ENCODE results near the gene ARHGAP15.

The ARHGAP15 gene

DNA sequence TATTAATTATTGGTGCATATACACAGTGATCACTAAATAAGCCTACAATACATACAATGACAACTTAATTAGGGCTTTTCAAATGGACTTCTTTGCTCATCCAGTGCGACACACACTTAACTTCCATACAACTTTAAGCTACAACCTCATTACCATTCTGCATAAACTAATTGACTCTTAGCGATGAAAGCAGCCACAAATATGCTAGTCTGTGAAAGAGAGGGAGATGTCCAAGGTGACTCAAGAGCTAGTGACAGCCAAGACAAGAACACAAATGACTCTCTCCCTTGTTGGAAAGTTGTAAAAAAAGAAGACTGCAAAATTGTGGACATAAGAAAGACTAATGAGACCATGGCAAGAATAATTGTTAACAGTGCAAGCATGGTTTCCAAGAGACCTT, 264.8 kb downstream of the ARHGAP15 start:
- Histone ChIP-seq H3K9me3 (replicated peaks in 1 of 2; ENCODE audit: control insufficient read depth in 2 of 2, insufficient read depth in 1 of 2, low read depth in 1 of 2, low read length in 2 of 2) (no peaks in the 10 kb centered on the region), H4K91ac (ENCODE audit: low read depth, low read length, poor library complexity) (no peak overlapping the region), H3K4ac (ENCODE audit: low read length) (no peak overlapping the region), H3K4me2 (ENCODE audit: insufficient read depth, low read length, poor library complexity, severe bottlenecking) (no peak overlapping the region), H3K36me3 (replicated peaks in 1 of 2; ENCODE audit: control insufficient read depth in 2 of 2, insufficient read depth in 2 of 2, low read length in 2 of 2) (no peaks in the 10 kb centered on the region), H4K8ac (ENCODE audit: low read depth, low read length) (no peak overlapping the region), H3K27ac (replicated peaks; ENCODE audit: low read length) (no peak overlapping the region), H3K14ac (ENCODE audit: low read length) (no peak overlapping the region), H3K4me3 (ENCODE audit: low read length in 2 of 2) (no peak overlapping the region), H2BK12ac (ENCODE audit: low read length) (no peak overlapping the region), H3K27me3 (ENCODE audit: control insufficient read depth in 3 of 3, insufficient read depth in 3 of 3, low read depth in 1 of 3, low read length in 3 of 3) (no peaks in the 10 kb centered on the region), H3K9ac (ENCODE audit: low read depth, low read length, poor library complexity) (no peak overlapping the region), H3K23ac (ENCODE audit: low read depth, low read length, poor library complexity) (no peak overlapping the region), H2AFZ (ENCODE audit: low read length) (no peak overlapping the region), H2BK5ac (ENCODE audit: low read length) (no peak overlapping the region), H2BK120ac (ENCODE audit: low read depth, low read length) (no peak overlapping the region), H3K79me1 (ENCODE audit: low read depth, low read length) (no peaks in the 10 kb centered on the region), H2AK5ac (ENCODE audit: low read depth, low read length) (no peak overlapping the region), H2BK15ac (ENCODE audit: low read length) (no peak overlapping the region), H3K18ac (ENCODE audit: low read length) (no peak overlapping the region), H3K4me1 (ENCODE audit: control insufficient read depth in 2 of 2, insufficient read depth in 1 of 2, low read depth in 1 of 2, low read length in 2 of 2) (peaks cover 0 to 2% of the 10 kb centered on the region in 2 donors)
- WGBS, 2 donors (ENCODE audit: extremely low coverage in 2 of 2, insufficient read length in 2 of 2, insufficient replicate concordance in 1 of 2) = no CpG with 5 or more reads among the region's 2 CpGs
- no peak for DNase-seq (ENCODE audit: low spot score)

DNA sequence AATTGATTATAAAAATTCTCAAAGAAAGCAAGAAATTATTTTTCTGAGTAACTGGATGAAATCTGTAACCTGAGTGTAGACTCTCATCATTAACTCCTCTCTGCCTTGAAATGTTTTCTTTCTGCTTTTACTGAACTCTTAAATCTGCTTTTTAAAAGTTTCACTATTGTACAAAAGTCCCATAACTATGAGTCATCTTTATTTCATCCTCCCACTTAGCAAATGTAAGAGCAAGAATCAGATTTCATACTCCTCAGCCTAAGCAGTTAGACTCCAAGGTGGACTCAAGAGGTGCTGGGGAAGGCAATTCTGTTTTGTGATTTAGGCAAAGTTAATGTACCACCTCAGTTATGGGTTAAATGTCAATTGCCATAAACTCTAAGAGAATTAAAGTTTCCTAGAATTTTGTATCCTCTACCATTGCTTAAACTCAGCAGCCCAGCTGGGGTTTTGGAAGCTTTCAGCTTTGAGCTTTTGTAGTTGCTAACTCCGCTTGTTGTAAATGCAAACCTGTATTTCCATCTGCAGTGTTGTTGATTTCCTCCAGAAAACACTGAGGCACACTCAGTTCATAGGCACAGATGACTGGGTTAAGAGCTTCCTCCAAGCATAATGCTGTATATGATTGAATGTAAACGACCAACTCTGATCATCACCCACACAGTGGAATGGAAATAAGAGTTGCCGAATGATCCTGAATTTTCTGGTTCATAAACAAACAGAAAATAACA, 268.8 kb downstream of the ARHGAP15 start:
- Histone ChIP-seq H3K9ac (ENCODE audit: low read depth, low read length, poor library complexity) (no peak overlapping the region), H3K9me3 (replicated peaks in 1 of 2; ENCODE audit: control insufficient read depth in 2 of 2, insufficient read depth in 1 of 2, low read depth in 1 of 2, low read length in 2 of 2) (no peaks in the 10 kb centered on the region), H4K8ac (ENCODE audit: low read depth, low read length) (no peak overlapping the region), H2BK5ac (ENCODE audit: low read length) (no peak overlapping the region), H3K79me1 (ENCODE audit: low read depth, low read length) (no peaks in the 10 kb centered on the region), H3K27ac (replicated peaks; ENCODE audit: low read length) (no peak overlapping the region), H3K23ac (ENCODE audit: low read depth, low read length, poor library complexity) (no peak overlapping the region), H2BK120ac (ENCODE audit: low read depth, low read length) (no peak overlapping the region), H2AFZ (ENCODE audit: low read length) (no peak overlapping the region), H3K4me2 (ENCODE audit: insufficient read depth, low read length, poor library complexity, severe bottlenecking) (no peak overlapping the region), H3K27me3 (ENCODE audit: control insufficient read depth in 3 of 3, insufficient read depth in 3 of 3, low read depth in 1 of 3, low read length in 3 of 3) (no peaks in the 10 kb centered on the region), H2BK12ac (ENCODE audit: low read length) (no peak overlapping the region), H3K4me3 (ENCODE audit: low read length in 2 of 2) (no peak overlapping the region), H3K36me3 (replicated peaks in 1 of 2; ENCODE audit: control insufficient read depth in 2 of 2, insufficient read depth in 2 of 2, low read length in 2 of 2) (no peaks in the 10 kb centered on the region), H3K14ac (ENCODE audit: low read length) (no peak overlapping the region), H3K4ac (ENCODE audit: low read length) (no peak overlapping the region), H2AK5ac (ENCODE audit: low read depth, low read length) (no peak overlapping the region), H3K4me1 (ENCODE audit: control insufficient read depth in 2 of 2, insufficient read depth in 1 of 2, low read depth in 1 of 2, low read length in 2 of 2) (peaks cover 0 to 2% of the 10 kb centered on the region in 2 donors), H4K91ac (ENCODE audit: low read depth, low read length, poor library complexity) (no peak overlapping the region), H2BK15ac (ENCODE audit: low read length) (no peak overlapping the region), H3K18ac (ENCODE audit: low read length) (no peak overlapping the region)
- no CpG with 5 or more reads among the region's 3 CpGs for WGBS, 2 donors (ENCODE audit: extremely low coverage in 2 of 2, insufficient read length in 2 of 2, insufficient replicate concordance in 1 of 2)
- no peak for DNase-seq (ENCODE audit: low spot score)

DNA sequence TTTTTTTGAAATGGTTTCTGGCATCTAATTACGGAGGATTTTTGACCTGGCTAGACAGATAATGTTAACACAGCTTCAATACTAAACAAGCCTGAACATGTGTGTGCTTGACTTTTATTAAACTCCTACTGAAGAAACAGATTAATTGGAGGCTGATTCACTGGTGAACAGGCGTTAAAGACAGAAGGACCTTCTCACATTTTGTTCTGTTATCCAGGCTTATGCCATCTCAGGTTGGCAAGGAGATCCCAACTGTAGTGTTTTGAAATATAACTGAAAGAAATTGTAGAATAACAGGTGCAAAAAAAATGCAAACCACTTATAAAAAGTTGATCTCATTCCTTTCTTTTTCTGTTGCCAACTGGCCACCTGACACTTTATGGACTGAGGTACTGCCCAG, 269.6 kb downstream of the ARHGAP15 start:
- no peaks in the 10 kb centered on the region for H3K36me3 ChIP-seq (replicated peaks in 1 of 2; ENCODE audit: control insufficient read depth in 2 of 2, insufficient read depth in 2 of 2, low read length in 2 of 2)
- no peak overlapping the region for H3K14ac ChIP-seq (ENCODE audit: low read length)
- no peak overlapping the region for H3K18ac ChIP-seq (ENCODE audit: low read length)
- H4K91ac ChIP-seq (ENCODE audit: low read depth, low read length, poor library complexity) = no peak overlapping the region
- H3K27me3 ChIP-seq (ENCODE audit: control insufficient read depth in 3 of 3, insufficient read depth in 3 of 3, low read depth in 1 of 3, low read length in 3 of 3) = no peaks in the 10 kb centered on the region
- no peak overlapping the region for H3K4ac ChIP-seq (ENCODE audit: low read length)
- no peak overlapping the region for H2AK5ac ChIP-seq (ENCODE audit: low read depth, low read length)
- no peak overlapping the region for H3K27ac ChIP-seq (replicated peaks; ENCODE audit: low read length)
- no peak overlapping the region for H3K4me2 ChIP-seq (ENCODE audit: insufficient read depth, low read length, poor library complexity, severe bottlenecking)
- peak overlapping the region; percentile 28 for H2AFZ ChIP-seq (ENCODE audit: low read length)
- H2BK120ac ChIP-seq (ENCODE audit: low read depth, low read length) = no peak overlapping the region
- WGBS, 2 donors (ENCODE audit: extremely low coverage in 2 of 2, insufficient read length in 2 of 2, insufficient replicate concordance in 1 of 2) = no CpG with 5 or more reads among the region's 2 CpGs
- no peaks in the 10 kb centered on the region for H3K79me1 ChIP-seq (ENCODE audit: low read depth, low read length)
- H3K9me3 ChIP-seq (replicated peaks in 1 of 2; ENCODE audit: control insufficient read depth in 2 of 2, insufficient read depth in 1 of 2, low read depth in 1 of 2, low read length in 2 of 2) = no peaks in the 10 kb centered on the region
- H3K9ac ChIP-seq (ENCODE audit: low read depth, low read length, poor library complexity) = no peak overlapping the region
- no peak overlapping the region for H3K4me3 ChIP-seq (ENCODE audit: low read length in 2 of 2)
- no peak overlapping the region for H3K23ac ChIP-seq (ENCODE audit: low read depth, low read length, poor library complexity)
- no peak for DNase-seq (ENCODE audit: low spot score)
- H2BK12ac ChIP-seq (ENCODE audit: low read length) = no peak overlapping the region
- H2BK5ac ChIP-seq (ENCODE audit: low read length) = no peak overlapping the region
- H3K4me1 ChIP-seq (ENCODE audit: control insufficient read depth in 2 of 2, insufficient read depth in 1 of 2, low read depth in 1 of 2, low read length in 2 of 2) = peaks cover 0 to 2% of the 10 kb centered on the region in 2 donors
- no peak overlapping the region for H4K8ac ChIP-seq (ENCODE audit: low read depth, low read length)
- no peak overlapping the region for H2BK15ac ChIP-seq (ENCODE audit: low read length)

DNA sequence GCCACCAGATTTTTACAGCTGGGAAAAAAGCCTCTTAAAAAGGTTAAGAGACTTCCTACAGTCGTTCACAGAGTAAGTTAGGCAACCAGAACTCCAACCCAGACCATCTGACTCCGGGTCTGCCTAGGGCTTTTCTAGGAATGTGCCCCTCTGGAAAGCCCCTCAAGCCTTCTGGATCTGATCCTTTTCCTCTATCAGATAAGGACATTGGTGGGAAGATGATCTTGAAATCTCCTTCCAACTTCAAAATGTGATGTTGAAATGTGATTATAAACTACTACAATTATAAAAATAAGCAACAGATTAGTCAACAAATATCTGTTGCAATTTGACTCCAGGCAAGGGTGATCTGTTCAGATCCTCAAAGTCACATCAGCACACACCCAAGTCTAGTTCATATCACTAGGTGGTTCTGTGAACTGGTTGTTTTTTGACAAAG, 270.4 kb downstream of the ARHGAP15 start:
- no peak overlapping the region for H2BK120ac ChIP-seq (ENCODE audit: low read depth, low read length)
- no peak overlapping the region for H4K91ac ChIP-seq (ENCODE audit: low read depth, low read length, poor library complexity)
- no peaks in the 10 kb centered on the region for H3K9me3 ChIP-seq (replicated peaks in 1 of 2; ENCODE audit: control insufficient read depth in 2 of 2, insufficient read depth in 1 of 2, low read depth in 1 of 2, low read length in 2 of 2)
- H2BK12ac ChIP-seq (ENCODE audit: low read length) = no peak overlapping the region
- H3K27ac ChIP-seq (replicated peaks; ENCODE audit: low read length) = no peak overlapping the region
- no peak overlapping the region for H3K4me3 ChIP-seq (ENCODE audit: low read length in 2 of 2)
- DNase-seq (ENCODE audit: low spot score) = no peak
- H3K9ac ChIP-seq (ENCODE audit: low read depth, low read length, poor library complexity) = no peak overlapping the region
- H4K8ac ChIP-seq (ENCODE audit: low read depth, low read length) = no peak overlapping the region
- H3K18ac ChIP-seq (ENCODE audit: low read length) = no peak overlapping the region
- H2AK5ac ChIP-seq (ENCODE audit: low read depth, low read length) = no peak overlapping the region
- no peak overlapping the region for H3K14ac ChIP-seq (ENCODE audit: low read length)
- no peak overlapping the region for H3K4ac ChIP-seq (ENCODE audit: low read length)
- H3K36me3 ChIP-seq (replicated peaks in 1 of 2; ENCODE audit: control insufficient read depth in 2 of 2, insufficient read depth in 2 of 2, low read length in 2 of 2) = no peaks in the 10 kb centered on the region
- peaks cover 0 to 2% of the 10 kb centered on the region in 2 donors for H3K4me1 ChIP-seq (ENCODE audit: control insufficient read depth in 2 of 2, insufficient read depth in 1 of 2, low read depth in 1 of 2, low read length in 2 of 2)
- H3K27me3 ChIP-seq (ENCODE audit: control insufficient read depth in 3 of 3, insufficient read depth in 3 of 3, low read depth in 1 of 3, low read length in 3 of 3) = no peaks in the 10 kb centered on the region
- no peak overlapping the region for H3K23ac ChIP-seq (ENCODE audit: low read depth, low read length, poor library complexity)
- WGBS, 2 donors (ENCODE audit: extremely low coverage in 2 of 2, insufficient read length in 2 of 2, insufficient replicate concordance in 1 of 2) = no CpG with 5 or more reads among the region's 2 CpGs
- peak overlapping the region; percentile 24 for H2AFZ ChIP-seq (ENCODE audit: low read length)
- no peaks in the 10 kb centered on the region for H3K79me1 ChIP-seq (ENCODE audit: low read depth, low read length)
- no peak overlapping the region for H3K4me2 ChIP-seq (ENCODE audit: insufficient read depth, low read length, poor library complexity, severe bottlenecking)
- H2BK15ac ChIP-seq (ENCODE audit: low read length) = no peak overlapping the region
- no peak overlapping the region for H2BK5ac ChIP-seq (ENCODE audit: low read length)
